K562 (cell line): ENCODE data around the gene GARIN5B. TPM values are rescaled to one million over a fixed set of nuclear protein-coding genes. Genes with fewer than 3 reads are reported as not detected.

Experiments used
- BRCA1 ChIP-seq, 2 experiments: fragments of 450-650 bp in 1 of 2; sonication (generic) in 1 of 2; formaldehyde crosslinking in 1 of 2; IDR thresholded peaks; 2 replicates each; pipeline versions ENCODE4 v1.5.0 to v1.6.1; 2017 to 2020; ENCODE audit warnings: mild to moderate bottlenecking in 1 of 2, missing genetic modification reagents in 1 of 2
- CBX5 ChIP-seq: IDR thresholded peaks from 2 replicates; pipeline ENCODE4 v1.6.1; 2014; ENCODE audit warnings: low read depth, borderline replicate concordance
- KDM1A ChIP-seq, 2 experiments: fragments of 450-650 bp; IDR thresholded peaks; 2 replicates each; pipeline ENCODE4 v1.6.1; 2016; ENCODE audit warnings: mild to moderate bottlenecking in 2 of 2
- SMAD1 ChIP-seq: fragments of 150-350 bp; IDR thresholded peaks from 2 replicates; pipeline ENCODE4 v1.6.1; 2014; ENCODE audit warnings: low read length, low read depth; ENCODE audit not compliant: partially characterized antibody
- SMC3 ChIP-seq: conservative IDR thresholded peaks from 2 replicates; pipeline ENCODE4 v1.6.1; 2011; ENCODE audit warnings: low read depth, low read length, improper control_type of control experiment; ENCODE audit not compliant: insufficient read depth
- YY1 ChIP-seq, 3 experiments: IDR thresholded peaks; 2 replicates each; pipeline ENCODE4 v1.6.1; 2011; ENCODE audit warnings: low read length in 2 of 3, mild to moderate bottlenecking in 2 of 3, moderate library complexity in 2 of 3, borderline replicate concordance in 1 of 3, control low read depth in 1 of 3, low read depth in 1 of 3; ENCODE audit not compliant: insufficient read depth in 3 of 3, insufficient replicate concordance in 2 of 3, control insufficient read depth in 1 of 3, insufficient read length in 1 of 3; ENCODE audit errors: extremely low read depth in 1 of 3
- ZBTB8A ChIP-seq: fragments of 450-650 bp; IDR thresholded peaks from 2 replicates; pipeline ENCODE4 v1.6.1; 2018; ENCODE audit warnings: mild to moderate bottlenecking, moderate library complexity; ENCODE audit not compliant: partially characterized antibody
- ZFX ChIP-seq: sonication (generic); formaldehyde crosslinking; IDR thresholded peaks from 2 replicates; pipeline ENCODE4 v1.8.0; 2022; ENCODE audit warnings: mild to moderate bottlenecking, missing genetic modification reagents, moderate library complexity
- ZKSCAN3 ChIP-seq: fragments of 250-450 bp; sonication (Bioruptor Pico); IDR thresholded peaks from 2 replicates; pipeline ENCODE4 v1.4.0; 2020
- ZNF384 ChIP-seq: IDR thresholded peaks from 2 replicates; pipeline ENCODE4 v1.6.1; 2012; ENCODE audit warnings: low read depth, low read length, improper control_type of control experiment
- ZNF445 ChIP-seq: fragments of 250-450 bp; sonication (Bioruptor Pico); IDR thresholded peaks from 2 replicates; pipeline ENCODE4 v1.4.0; 2020; ENCODE audit warnings: low read depth, mild to moderate bottlenecking, moderate library complexity
- ZNF764 ChIP-seq: fragments of 250-450 bp; sonication (Bioruptor Pico); IDR thresholded peaks from 2 replicates; pipeline ENCODE4 v1.4.0; 2020; ENCODE audit warnings: low read depth, mild to moderate bottlenecking, moderate library complexity
- polyA plus RNA-seq, 8 experiments: library from polyadenylated mRNA; depleted of rRNA in 4 of 8; stranded (reverse) in 5 of 8; unstranded in 3 of 8; fragments of >200 nt; fragmentation: Nextera tagmentation in 2 of 8; fragmentation: Illumina TruSeq in 1 of 8; extraction: Ambion mirVana in 2 of 8; extraction: Trizol in 1 of 8; gene quantifications; 2 replicates each; pipeline versions ENCODE4 v1.2.1 to v1.2.3, GENCODE V29; 2011 to 2014; ENCODE audit warnings: inconsistent platforms in 1 of 8, missing spikeins in 1 of 8
- total RNA-seq, 7 experiments: library from RNA; depleted of rRNA in 6 of 7; stranded (reverse); fragments of >200 nt in 6 of 7; fragmentation: Illumina TruSeq in 2 of 7; extraction: Trizol in 2 of 7; gene quantifications; 2 replicates each; pipeline versions ENCODE4 v1.2.1 to v1.2.3, GENCODE V29; 2011 to 2021; ENCODE audit warnings: low replicate concordance in 1 of 7
- TF ChIP-seq, protein P1 (sequence below), 2 experiments: IDR thresholded peaks in 1 of 2; conservative IDR thresholded peaks in 1 of 2; 2 replicates each; pipeline ENCODE4 v1.6.1; 2016; ENCODE audit warnings: low read depth in 2 of 2, mild to moderate bottlenecking in 1 of 2, missing compliant biosample characterization in 1 of 2, missing genetic modification characterization in 1 of 2, moderate library complexity in 1 of 2
- TF ChIP-seq, protein P2 (sequence below): fragments of 250-450 bp; sonication (Bioruptor Pico); IDR thresholded peaks from 2 replicates; pipeline ENCODE4 v1.5.0; 2021; ENCODE audit warnings: mild to moderate bottlenecking, borderline replicate concordance
- TF ChIP-seq, protein P3 (sequence below): conservative IDR thresholded peaks from 2 replicates; pipeline ENCODE4 v1.6.1; 2011; ENCODE audit warnings: low read depth, mild to moderate bottlenecking, low read length; ENCODE audit not compliant: control insufficient read depth

GARIN5B gene
- total and polyA plus RNA-seq, 9 of the 15 experiments (the other 6 are each of a cell fraction or from before 2014, with no cell fraction given), result not detected

DNA sequence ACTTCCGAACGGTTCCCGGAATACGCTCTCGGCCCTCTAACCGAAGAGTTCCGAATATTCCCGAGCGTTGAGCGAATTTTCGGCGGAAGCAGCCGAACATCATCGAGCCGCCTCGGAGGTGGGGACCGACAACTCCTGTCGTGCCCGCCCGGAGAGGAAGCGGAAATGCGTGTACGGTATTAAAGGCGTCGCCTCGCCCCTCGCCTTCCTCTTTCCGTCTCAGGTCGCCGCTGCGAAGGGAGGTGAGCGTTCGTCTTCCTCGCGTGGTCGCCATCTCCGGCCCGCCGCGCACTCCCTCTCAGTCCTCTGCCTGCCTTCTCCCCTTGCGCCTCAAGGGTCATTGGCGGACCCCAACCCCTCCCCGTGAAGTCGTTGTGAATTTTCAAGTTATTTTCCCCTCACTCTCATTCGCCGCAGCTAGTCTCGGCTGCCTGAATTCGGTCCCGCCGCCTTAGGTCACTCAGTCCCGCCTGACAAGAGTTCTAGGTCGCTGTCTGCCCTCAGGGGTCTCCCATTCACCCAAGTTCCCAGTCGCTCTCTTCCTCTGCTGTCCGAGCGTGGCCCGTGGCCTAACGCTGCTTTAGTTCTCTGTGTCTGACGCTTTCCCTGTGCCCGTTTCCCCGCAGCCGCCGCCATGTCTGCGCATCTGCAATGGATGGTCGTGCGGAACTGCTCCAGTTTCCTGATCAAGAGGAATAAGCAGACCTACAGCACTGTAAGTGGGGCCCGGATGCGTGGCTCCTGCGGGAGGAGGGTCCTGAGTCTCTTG lies 22.8 kb upstream of the GARIN5B start, which contains the start of gene RPL28 (continued):
- TF ChIP-seq SMC3 (no peak; the same call in 1 of the 2 replicates), ZNF384 (no peak), ZBTB8A (no peak), ZNF445 (CRISPR knock-in tag) (no peak), ZNF764 (CRISPR knock-in tag) (no peak), KDM1A (IDR thresholded peaks at IDR 0.05) (no peak), YY1 (IDR thresholded peaks at IDR 0.05; ENCODE audit: borderline replicate concordance in 1 of 3, control insufficient read depth in 1 of 3, extremely low read depth in 1 of 3, insufficient read depth in 3 of 3, insufficient read length in 1 of 3, insufficient replicate concordance in 2 of 3, low read depth in 1 of 3, low read length in 2 of 3) (peak in 2 of 3 experiments; percentile 43 to 79), SMAD1 (peak; percentile 87), BRCA1 (IDR thresholded peaks at IDR 0.05) (no peak), BRCA1 (CRISPR knock-in tag; IDR thresholded peaks at IDR 0.05) (no peak), ZKSCAN3 (CRISPR knock-in tag) (no peak), CBX5 (no peak), ZFX (CRISPR knock-in tag) (no peak)
- TF ChIP-seq, protein P1, sequence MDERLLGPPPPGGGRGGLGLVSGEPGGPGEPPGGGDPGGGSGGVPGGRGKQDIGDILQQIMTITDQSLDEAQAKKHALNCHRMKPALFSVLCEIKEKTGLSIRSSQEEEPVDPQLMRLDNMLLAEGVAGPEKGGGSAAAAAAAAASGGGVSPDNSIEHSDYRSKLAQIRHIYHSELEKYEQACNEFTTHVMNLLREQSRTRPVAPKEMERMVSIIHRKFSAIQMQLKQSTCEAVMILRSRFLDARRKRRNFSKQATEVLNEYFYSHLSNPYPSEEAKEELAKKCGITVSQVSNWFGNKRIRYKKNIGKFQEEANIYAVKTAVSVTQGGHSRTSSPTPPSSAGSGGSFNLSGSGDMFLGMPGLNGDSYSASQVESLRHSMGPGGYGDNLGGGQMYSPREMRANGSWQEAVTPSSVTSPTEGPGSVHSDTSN (CRISPR knock-in tag; IDR thresholded peaks at IDR 0.05; ENCODE audit: low read depth), result no peak
- TF ChIP-seq, protein P1 (tag; conservative IDR thresholded peaks at IDR 0.05; ENCODE audit: low read depth), result no peak
- TF ChIP-seq, protein P2, sequence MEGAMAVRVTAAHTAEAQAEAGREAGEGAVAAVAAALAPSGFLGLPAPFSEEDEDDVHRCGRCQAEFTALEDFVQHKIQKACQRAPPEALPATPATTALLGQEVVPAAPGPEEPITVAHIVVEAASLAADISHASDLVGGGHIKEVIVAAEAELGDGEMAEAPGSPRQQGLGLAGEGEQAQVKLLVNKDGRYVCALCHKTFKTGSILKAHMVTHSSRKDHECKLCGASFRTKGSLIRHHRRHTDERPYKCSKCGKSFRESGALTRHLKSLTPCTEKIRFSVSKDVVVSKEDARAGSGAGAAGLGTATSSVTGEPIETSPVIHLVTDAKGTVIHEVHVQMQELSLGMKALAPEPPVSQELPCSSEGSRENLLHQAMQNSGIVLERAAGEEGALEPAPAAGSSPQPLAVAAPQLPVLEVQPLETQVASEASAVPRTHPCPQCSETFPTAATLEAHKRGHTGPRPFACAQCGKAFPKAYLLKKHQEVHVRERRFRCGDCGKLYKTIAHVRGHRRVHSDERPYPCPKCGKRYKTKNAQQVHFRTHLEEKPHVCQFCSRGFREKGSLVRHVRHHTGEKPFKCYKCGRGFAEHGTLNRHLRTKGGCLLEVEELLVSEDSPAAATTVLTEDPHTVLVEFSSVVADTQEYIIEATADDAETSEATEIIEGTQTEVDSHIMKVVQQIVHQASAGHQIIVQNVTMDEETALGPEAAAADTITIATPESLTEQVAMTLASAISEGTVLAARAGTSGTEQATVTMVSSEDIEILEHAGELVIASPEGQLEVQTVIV, result no peak
- TF ChIP-seq, protein P3, sequence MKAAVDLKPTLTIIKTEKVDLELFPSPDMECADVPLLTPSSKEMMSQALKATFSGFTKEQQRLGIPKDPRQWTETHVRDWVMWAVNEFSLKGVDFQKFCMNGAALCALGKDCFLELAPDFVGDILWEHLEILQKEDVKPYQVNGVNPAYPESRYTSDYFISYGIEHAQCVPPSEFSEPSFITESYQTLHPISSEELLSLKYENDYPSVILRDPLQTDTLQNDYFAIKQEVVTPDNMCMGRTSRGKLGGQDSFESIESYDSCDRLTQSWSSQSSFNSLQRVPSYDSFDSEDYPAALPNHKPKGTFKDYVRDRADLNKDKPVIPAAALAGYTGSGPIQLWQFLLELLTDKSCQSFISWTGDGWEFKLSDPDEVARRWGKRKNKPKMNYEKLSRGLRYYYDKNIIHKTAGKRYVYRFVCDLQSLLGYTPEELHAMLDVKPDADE, result peak; percentile 86
